Pancreas (tissue), 10 donors: ENCODE results near the gene ACER1. TPM values are rescaled to one million over a fixed set of nuclear protein-coding genes. Genes with fewer than 3 reads are reported as not detected.
A peak's percentile ranks its signal among the peaks of the same experiment; 100 is the strongest.

ENCODE experiments used
- ATAC-seq, 4 donors: fragments of 200-7000 bp; cut with Tn5 transposase; one replicate each; pipeline versions ENCODE4 v1.8.0 to v1.9.1; 2020; ENCODE audit warnings: mild to moderate bottlenecking in 4 of 4, moderate library complexity in 4 of 4
- DNase-seq, 6 donors: peaks; one replicate each; pipeline ENCODE4 v3.0.0-alpha.2; 2020
- FAIRE-seq: peaks from 2 replicates; lab custom pipeline; 2012; peaks lifted over from hg19 to GRCh38; lab: Jason Lieb, UNC
- H3K27ac ChIP-seq, 4 donors: fragments of 200-600 bp; sonication (generic); 1 replicate in 3 of 4; 2 replicates in 1 of 4; pipeline versions ENCODE4 v1.5.0 to v1.8.0; 2020
- H3K27me3 ChIP-seq, 4 donors: fragments of 200-600 bp; one replicate each; pipeline ENCODE4 v1.8.0; 2021
- H3K36me3 ChIP-seq, 3 donors: fragments of 200-600 bp; sonication (generic) in 1 of 3; one replicate each; pipeline versions ENCODE4 v1.5.0 to v1.8.0; 2020 to 2021
- H3K4me1 ChIP-seq, 3 donors: fragments of 200-600 bp; one replicate each; pipeline ENCODE4 v1.8.0; 2021
- H3K4me3 ChIP-seq, 4 donors: fragments of 200-600 bp; sonication (generic) in 2 of 4; one replicate each; pipeline versions ENCODE4 v1.5.0 to v1.8.0; 2020 to 2021
- H3K9me3 ChIP-seq, 4 donors: fragments of 200-600 bp; one replicate each; pipeline ENCODE4 v1.8.0; 2021
- CTCF ChIP-seq, 4 donors: fragments of 200-600 bp; sonication (generic) in 3 of 4; IDR thresholded peaks; one replicate each; pipeline versions ENCODE4 v1.5.0 to v1.8.0; 2021; ENCODE audit warnings: antibody characterized with exemption in 4 of 4
- WGBS, 2 donors: extraction: QIAGEN DNeasy Blood & Tissue Kit; methylation state at CpG; one replicate each; pipeline ENCODE4 v1.1.7; 2013; 5-methylcytosine and 5-hydroxymethylcytosine counted together
- intact Hi-C, 3 donors: fragments of 100-400 bp; cut with DNase I; formaldehyde crosslinking; loops; one replicate each; pipeline versions ENCODE4 v1.11.1 to v1.14.2; 2022
- polyA plus RNA-seq, 2 donors: library from polyadenylated mRNA; stranded (reverse); fragments of 200-250 nt; gene quantifications; one replicate each; pipeline ENCODE4 v1.2.3, GENCODE V29; 2013
- total RNA-seq, 6 donors: library from RNA; stranded (reverse); fragmentation: NEBNext Ultra II Directional in 4 of 6; extraction: Animal tissue kit (Norgen Biotek cat#: 25700) in 4 of 6; gene quantifications; one replicate each; pipeline versions ENCODE4 v1.2.1 to v1.2.4, GENCODE V29; 2021 to 2023
- donor health status: healthy with polysubstance abuse.
- donor health status: DM: no; HTN: no; CAD: no; lungs with moderate emphysema.
- donor health status: DM: no; HTN: no; CAD: no.
- donor health status: control.
- donor health status: control.
- donor health status: Bipolar disorder and iron deficiency.
- donor health status: DM: yes; HTN: yes; CAD: no.
- donor health status: DM: no; HTN: no; CAD: no.
- donor health status: DM: no; HTN: no; CAD: no.
- donor health status: DM: yes; HTN: yes; CAD: no.

The ACER1 gene
- total and polyA plus RNA-seq, 8 donors: not detected

GRCh38 chr19:6259312-6259861 is 74.0 kb downstream of the ACER1 start:
- Histone ChIP-seq H3K36me3 (peaks cover 0 to 8% (median 0%) of the 10 kb centered on the region in 3 donors), H3K4me3 (no peak overlapping the region), H3K9me3 (no peaks in the 10 kb centered on the region), H3K27ac (no peak overlapping the region), H3K4me1 (peaks cover 0 to 3% (median 0%) of the 10 kb centered on the region in 3 donors), H3K27me3 (no peaks in the 10 kb centered on the region)
- peak in 1 of 6 donors; percentile 43 for DNase-seq
- intact Hi-C loops: no loop called here
- no peak for TF ChIP-seq CTCF (IDR thresholded peaks at IDR 0.05)
- peak in 3 of 4 donors; percentile 18 to 68 (median 39) for ATAC-seq
- 54 to 57% methylated on average over 12 of the region's 12 CpGs for WGBS, 2 donors
- no peak for FAIRE-seq

GRCh38 chr19:6258812-6259311 is 74.5 kb downstream of the ACER1 start:
- H3K4me1 ChIP-seq: peaks cover 0 to 3% (median 0%) of the 10 kb centered on the region in 3 donors
- no peaks in the 10 kb centered on the region for H3K9me3 ChIP-seq
- H3K36me3 ChIP-seq: peaks cover 0 to 8% (median 0%) of the 10 kb centered on the region in 3 donors
- H3K27me3 ChIP-seq: no peaks in the 10 kb centered on the region
- H3K27ac ChIP-seq: no peak overlapping the region
- intact Hi-C loops: no loop called here
- H3K4me3 ChIP-seq: no peak overlapping the region
- DNase-seq (no peak), ATAC-seq (no peak), FAIRE-seq (no peak)
- WGBS, 2 donors: 92 to 96% methylated on average over 15 of the region's 15 CpGs
- no peak for TF ChIP-seq CTCF (IDR thresholded peaks at IDR 0.05)

Other genes starting within 250 kb of the ACER1 start
- 1 to 10 TPM; 1.8 to 5.0 (median 3.4) TPM for gene RFX2, start 223.1 kb downstream of the ACER1 start, total RNA-seq
- 10 to 100 TPM in 1 of 2 donors, 1 to 10 TPM in 1; 2.8 to 14.0 TPM for gene RFX2, start 223.1 kb downstream of the ACER1 start, polyA plus RNA-seq
- not detected for gene ACSBG2, start 197.9 kb downstream of the ACER1 start, total RNA-seq
- gene ACSBG2, start 197.9 kb downstream of the ACER1 start, polyA plus RNA-seq: not detected
- 10 to 100 TPM; 21.6 to 37.5 (median 25.4) TPM for gene MLLT1, start 53.6 kb downstream of the ACER1 start, total RNA-seq
- 10 to 100 TPM; 19.6 to 28.6 TPM for gene MLLT1, start 53.6 kb downstream of the ACER1 start, polyA plus RNA-seq
- gene CLPP, start 27.9 kb upstream of the ACER1 start, total RNA-seq: 10 to 100 TPM; 29.1 to 39.5 (median 31.5) TPM
- 10 to 100 TPM; 34.8 to 39.8 TPM for gene CLPP, start 27.9 kb upstream of the ACER1 start, polyA plus RNA-seq
- 10 to 100 TPM; 35.2 to 69.4 (median 53.4) TPM for gene ALKBH7, start 39.2 kb upstream of the ACER1 start, total RNA-seq
- gene ALKBH7, start 39.2 kb upstream of the ACER1 start, polyA plus RNA-seq: 10 to 100 TPM; 29.3 to 61.4 TPM
- gene PSPN, start 42.3 kb upstream of the ACER1 start, total RNA-seq: 1 to 10 TPM in 2 of 6 donors, under 1 TPM in 4; 0.64 to 1.4 (median 0.81) TPM
- gene PSPN, start 42.3 kb upstream of the ACER1 start, polyA plus RNA-seq: 1 to 10 TPM; 1.0 to 1.1 TPM
- gene GTF2F1, start 59.6 kb upstream of the ACER1 start, total RNA-seq: 10 to 100 TPM; 28.3 to 39.5 (median 32.8) TPM
- gene GTF2F1, start 59.6 kb upstream of the ACER1 start, polyA plus RNA-seq: 10 to 100 TPM; 40.9 to 49.3 TPM
- gene KHSRP, start 91.2 kb upstream of the ACER1 start, total RNA-seq: 100 to 1,000 TPM in 1 of 6 donors, 10 to 100 TPM in 5; 67.2 to 119 (median 93.1) TPM
- 10 to 100 TPM; 69.7 to 98.2 TPM for gene KHSRP, start 91.2 kb upstream of the ACER1 start, polyA plus RNA-seq
- under 1 TPM in 4 of 6 donors, not detected in 2; 0.12 to 0.20 (median 0.15) TPM for gene SLC25A41, start 100.2 kb upstream of the ACER1 start, total RNA-seq
- gene SLC25A41, start 100.2 kb upstream of the ACER1 start, polyA plus RNA-seq: under 1 TPM; 0.85 to 0.91 TPM
- gene SLC25A23, start 126.2 kb upstream of the ACER1 start, total RNA-seq: 10 to 100 TPM; 16.3 to 39.4 (median 20.0) TPM
- gene SLC25A23, start 126.2 kb upstream of the ACER1 start, polyA plus RNA-seq: 10 to 100 TPM; 19.8 to 22.7 TPM
- gene CRB3, start 130.7 kb upstream of the ACER1 start, total RNA-seq: 10 to 100 TPM; 22.0 to 37.7 (median 26.4) TPM
- 10 to 100 TPM; 28.5 to 28.7 TPM for gene CRB3, start 130.7 kb upstream of the ACER1 start, polyA plus RNA-seq
- 1 to 10 TPM in 3 of 6 donors, under 1 TPM in 3; 0.51 to 3.2 (median 1.1) TPM for gene DENND1C, start 148.2 kb upstream of the ACER1 start, total RNA-seq
- gene DENND1C, start 148.2 kb upstream of the ACER1 start, polyA plus RNA-seq: 1 to 10 TPM; 2.1 to 2.8 TPM
- 1 to 10 TPM; 1.1 to 5.5 (median 2.7) TPM for gene TUBB4A, start 168.7 kb upstream of the ACER1 start, total RNA-seq
- 1 to 10 TPM; 1.3 to 3.5 TPM for gene TUBB4A, start 168.7 kb upstream of the ACER1 start, polyA plus RNA-seq
- 1 to 10 TPM in 1 of 6 donors, under 1 TPM in 3, not detected in 2; 0.12 to 1.1 (median 0.20) TPM for gene TNFSF9, start 197.4 kb upstream of the ACER1 start, total RNA-seq
- not detected for gene TNFSF9, start 197.4 kb upstream of the ACER1 start, polyA plus RNA-seq